SK-N-SH (cell line): ENCODE measurements around the gene EFCC1. TPM values are rescaled to one million over a fixed set of nuclear protein-coding genes. Genes with fewer than 3 reads are reported as not detected.

Source experiments
- CTCF ChIA-PET: fragments of 300-600, 350-600 bp; formaldehyde crosslinking; extraction: SDS; loops from one replicate; lab custom pipeline; 2021; lab: Yijun Ruan, JAX
- POLR2A ChIA-PET: fragments of 350-600 bp; sonication (Branson Sonifier 250); formaldehyde crosslinking; extraction: SDS; loops from one replicate; lab custom pipeline; 2020; ENCODE audit warnings: antibody characterized with exemption, inconsistent platforms; lab: Yijun Ruan, JAX
- DNase-seq: peaks from one replicate; pipeline ENCODE4 v3.0.0; 2012
- H2AFZ ChIP-seq: fragments of 200-600 bp; sonication (generic); 2 replicates; pipeline ENCODE4 v1.8.1; 2016; ENCODE audit warnings: antibody characterized with exemption, mild to moderate bottlenecking, low read depth
- H3F3A ChIP-seq: fragments of 200-600 bp; sonication (generic); replicated peaks from 2 replicates; pipeline ENCODE3; 2016; ENCODE audit warnings: antibody characterized with exemption, mild to moderate bottlenecking; ENCODE audit not compliant: insufficient read depth
- H3K27ac ChIP-seq, 2 experiments: fragments of 200-500 bp in 1 of 2; fragments of 200-600 bp in 1 of 2; sonication (Bioruptor generic) in 1 of 2; sonication (generic), shearing (Covaris generic) in 1 of 2; 2 replicates each; pipeline versions ENCODE4 v1.5.1 to v1.6.1; 2014 to 2016; ENCODE audit warnings: low read depth in 2 of 2, inconsistent platforms in 1 of 2, low read length in 1 of 2, mild to moderate bottlenecking in 1 of 2, mixed read lengths in 1 of 2
- H3K27me3 ChIP-seq: fragments of 200-600 bp; sonication (generic), shearing (Covaris generic); 2 replicates; pipeline ENCODE4 v1.6.1; 2016; ENCODE audit warnings: mixed run types; ENCODE audit not compliant: insufficient read depth
- H3K36me3 ChIP-seq, 2 experiments: fragments of 200-500 bp in 1 of 2; fragments of 200-600 bp in 1 of 2; sonication (Bioruptor generic) in 1 of 2; sonication (generic) in 1 of 2; replicated peaks in 1 of 2; 2 replicates each; pipeline versions ENCODE3 to v1.5.1; 2014 to 2016; ENCODE audit warnings: low read length in 1 of 2, mild to moderate bottlenecking in 1 of 2; ENCODE audit not compliant: insufficient read depth in 2 of 2, control insufficient read depth in 1 of 2
- H3K4me1 ChIP-seq, 2 experiments: fragments of 200-500 bp in 1 of 2; fragments of 200-600 bp in 1 of 2; sonication (Bioruptor generic) in 1 of 2; sonication (generic), shearing (Covaris generic) in 1 of 2; 2 replicates each; pipeline versions ENCODE4 v1.5.1 to v1.6.1; 2014 to 2016; ENCODE audit warnings: low read depth in 1 of 2, low read length in 1 of 2, mixed run types in 1 of 2; ENCODE audit not compliant: insufficient read depth in 2 of 2, control insufficient read depth in 1 of 2
- H3K4me2 ChIP-seq: fragments of 200-600 bp; sonication (generic), shearing (Covaris generic); 2 replicates; pipeline ENCODE4 v1.6.1; 2017; ENCODE audit warnings: mixed run types
- H3K4me3 ChIP-seq, 2 experiments: fragments of 200-500 bp in 1 of 2; fragments of 200-600 bp in 1 of 2; sonication (Bioruptor generic) in 1 of 2; sonication (generic), shearing (Covaris generic) in 1 of 2; 2 replicates each; pipeline versions ENCODE4 v1.5.1 to v1.8.1; 2014 to 2016; ENCODE audit warnings: low read depth in 2 of 2, inconsistent platforms in 1 of 2, low read length in 1 of 2, mild to moderate bottlenecking in 1 of 2, mixed read lengths in 1 of 2, moderate library complexity in 1 of 2
- H3K79me2 ChIP-seq: fragments of 200-600 bp; sonication (generic); 2 replicates; pipeline ENCODE4 v1.8.1; 2017; ENCODE audit warnings: mild to moderate bottlenecking; ENCODE audit not compliant: insufficient read depth
- H3K9ac ChIP-seq: fragments of 200-600 bp; sonication (generic); 2 replicates; pipeline ENCODE4 v1.6.1; 2017; ENCODE audit warnings: mixed run types
- H3K9me2 ChIP-seq: fragments of 200-600 bp; sonication (generic); 2 replicates; pipeline ENCODE4 v1.6.1; 2017; ENCODE audit warnings: mixed run types
- H3K9me3 ChIP-seq: fragments of 200-600 bp; sonication (generic); 2 replicates; pipeline ENCODE4 v1.6.1; 2017; ENCODE audit warnings: mixed run types, mild to moderate bottlenecking, moderate library complexity
- H4K20me1 ChIP-seq: fragments of 200-600 bp; sonication (generic); 2 replicates; pipeline ENCODE4 v1.6.1; 2017; ENCODE audit warnings: mild to moderate bottlenecking, mixed run types; ENCODE audit not compliant: insufficient read depth
- CHD2 ChIP-seq: fragments of 150-350 bp; IDR thresholded peaks from 2 replicates; pipeline ENCODE4 v1.6.1; 2018; ENCODE audit warnings: low read length; ENCODE audit not compliant: partially characterized antibody
- EP300 ChIP-seq, 2 experiments: IDR thresholded peaks; 2 replicates each; pipeline versions ENCODE4 v1.4.0 to v1.6.1; 2012; ENCODE audit warnings: borderline replicate concordance in 1 of 2, low read depth in 1 of 2, low read length in 1 of 2
- FOSL2 ChIP-seq: IDR thresholded peaks from 2 replicates; pipeline ENCODE4 v1.4.0; 2012; ENCODE audit warnings: low read depth, mild to moderate bottlenecking, moderate library complexity, borderline replicate concordance
- FOXJ3 ChIP-seq: sonication (generic); formaldehyde crosslinking; IDR thresholded peaks from 2 replicates; pipeline ENCODE4 v1.5.1; 2020; ENCODE audit warnings: mild to moderate bottlenecking, missing genetic modification reagents
- GABPA ChIP-seq: IDR thresholded peaks from 2 replicates; pipeline ENCODE4 v1.4.0; 2012; ENCODE audit warnings: low read depth, mild to moderate bottlenecking
- NFIC ChIP-seq: IDR thresholded peaks from 2 replicates; pipeline ENCODE4 v1.4.0; 2012; ENCODE audit warnings: borderline replicate concordance
- RAD21 ChIP-seq: IDR thresholded peaks from 2 replicates; pipeline ENCODE4 v1.6.1; 2012; ENCODE audit warnings: mild to moderate bottlenecking, low read length
- RFX5 ChIP-seq: IDR thresholded peaks from 2 replicates; pipeline ENCODE4 v1.6.1; 2012; ENCODE audit warnings: mild to moderate bottlenecking, improper control_type of control experiment, low read length
- SMC3 ChIP-seq: IDR thresholded peaks from 2 replicates; pipeline ENCODE4 v1.6.1; 2012; ENCODE audit warnings: low read depth, low read length, improper control_type of control experiment
- TEAD4 ChIP-seq: IDR thresholded peaks from 2 replicates; pipeline ENCODE4 v1.4.0; 2012; ENCODE audit warnings: mild to moderate bottlenecking, borderline replicate concordance; ENCODE audit not compliant: insufficient read depth
- WGBS: methylation state at CpG from one replicate; pipeline ENCODE4 v1.1.6; 2017; ENCODE audit warnings: low lambda C conversion rate; 5-methylcytosine and 5-hydroxymethylcytosine counted together
- polyA plus RNA-seq, 3 experiments: library from polyadenylated mRNA; depleted of rRNA; stranded (reverse); fragments of >200 nt; gene quantifications; 2 replicates each; pipeline ENCODE4 v1.2.3, GENCODE V29; 2012
- TF ChIP-seq, protein P1 (sequence below): IDR thresholded peaks from 2 replicates; pipeline ENCODE4 v1.6.1; 2012; ENCODE audit warnings: mild to moderate bottlenecking, low read depth, low read length, moderate library complexity
- TF ChIP-seq, protein P2 (sequence below): fragments of 150-350 bp; IDR thresholded peaks from 2 replicates; pipeline ENCODE4 v1.6.1; 2017; ENCODE audit warnings: antibody characterized with exemption, low read length, low read depth, borderline replicate concordance
- TF ChIP-seq, protein P3 (sequence below): IDR thresholded peaks from 2 replicates; pipeline ENCODE4; 2012
- TF ChIP-seq, protein P4 (sequence below): IDR thresholded peaks from 2 replicates; pipeline ENCODE4 v1.4.0; 2012; ENCODE audit warnings: low read depth, borderline replicate concordance

The EFCC1 gene
- polyA plus RNA-seq, 1 of the 3 experiments (the other 2 are of a cell fraction), result not detected

DNA sequence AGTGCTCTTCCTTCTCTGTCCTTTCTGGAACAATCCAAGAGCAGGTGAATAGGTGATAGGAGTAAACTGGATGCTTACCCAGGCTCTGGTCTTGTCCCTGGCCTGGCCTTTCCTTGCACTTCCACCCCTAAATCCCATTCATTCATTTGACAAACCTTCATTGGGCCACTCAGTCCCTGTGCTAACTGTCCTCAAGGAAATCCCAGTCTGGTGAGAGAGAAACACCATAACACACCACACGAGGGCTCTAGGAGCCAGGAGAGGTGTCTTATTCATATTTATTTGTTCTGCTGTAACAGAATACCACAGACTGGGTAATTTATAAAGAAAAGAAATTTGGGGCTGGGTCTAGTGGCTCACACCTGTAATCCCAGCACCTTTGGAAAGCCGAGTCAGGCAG is 22.8 kb downstream of the EFCC1 start:
- Histone ChIP-seq H4K20me1 (no peaks in the 10 kb centered on the region), H3K9me3 (no peaks in the 10 kb centered on the region), H3F3A (peaks cover 4% of the 10 kb centered on the region), H3K27ac (no peak overlapping the region), H3K9ac (no peak overlapping the region), H3K4me1 (peaks cover 0 to 14% of the 10 kb centered on the region in 2 experiments; a peak in 1 of 4 replicates), H3K4me2 (no peak overlapping the region), H2AFZ (no peak overlapping the region), H3K27me3 (no peaks in the 10 kb centered on the region; the same call in 1 of the 2 replicates), H3K4me3 (no peak overlapping the region), H3K79me2 (no peaks in the 10 kb centered on the region), H3K36me3 (no peaks in the 10 kb centered on the region), H3K9me2 (no peaks in the 10 kb centered on the region)
- DNase-seq, result no peak
- no peak for TF ChIP-seq GABPA
- TF ChIP-seq RAD21, result peak; percentile 21; the same call in 1 of the 2 replicates
- no peak for TF ChIP-seq NFIC
- TF ChIP-seq FOXJ3 (CRISPR knock-in tag), result no peak
- TF ChIP-seq RFX5, result no peak
- no peak for TF ChIP-seq CHD2
- TF ChIP-seq TEAD4, result no peak
- ChIA-PET CTCF (interaction anchor here (0.6 to 4.7 kb wide), 3 partner anchors 29 to 97 kb away, joined by 3 to 25 read pairs (median 4); partner anchors contain the start of gene RAB43), POLR2A (no interaction called here)
- WGBS, result 48% methylated on average over 2 of the region's 2 CpGs

DNA sequence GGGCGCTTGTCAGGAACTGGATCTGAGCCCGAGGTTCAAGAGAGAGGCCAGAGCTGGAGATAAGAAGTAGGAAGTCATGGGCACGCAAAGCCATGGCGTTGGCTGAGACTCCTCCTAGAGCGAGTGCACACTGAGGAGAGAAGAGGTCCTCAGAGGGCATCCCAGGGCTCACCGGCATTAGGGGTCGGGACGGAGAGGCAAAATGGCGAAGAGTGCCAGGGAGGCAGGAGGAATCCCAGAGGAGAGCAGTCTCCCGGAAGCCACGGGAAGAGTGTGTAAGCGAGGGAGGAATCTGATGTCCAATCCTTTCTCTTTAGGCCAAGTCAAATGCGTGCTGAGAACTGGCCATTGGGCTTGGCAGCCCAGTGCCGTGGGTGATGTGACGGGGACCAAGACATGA is 24.0 kb downstream of the EFCC1 start:
- Histone ChIP-seq H3F3A (peaks cover 4% of the 10 kb centered on the region), H3K4me2 (no peak overlapping the region), H3K36me3 (no peaks in the 10 kb centered on the region), H3K4me3 (no peak overlapping the region), H3K9me2 (no peaks in the 10 kb centered on the region), H3K27ac (no peak overlapping the region), H3K27me3 (no peaks in the 10 kb centered on the region; the same call in 1 of the 2 replicates), H3K4me1 (peaks cover 0 to 14% of the 10 kb centered on the region in 2 experiments; a peak in 1 of 4 replicates), H3K9ac (no peak overlapping the region), H2AFZ (no peak overlapping the region), H3K9me3 (no peaks in the 10 kb centered on the region), H3K79me2 (no peaks in the 10 kb centered on the region), H4K20me1 (no peaks in the 10 kb centered on the region)
- ChIA-PET POLR2A (no interaction called here), CTCF (interaction anchor here (1.2 to 4.4 kb wide), 4 partner anchors 12 to 137 kb away, joined by 3 to 37 read pairs (median 15); no protein-coding TSS in a partner anchor)
- TF ChIP-seq, protein P1, sequence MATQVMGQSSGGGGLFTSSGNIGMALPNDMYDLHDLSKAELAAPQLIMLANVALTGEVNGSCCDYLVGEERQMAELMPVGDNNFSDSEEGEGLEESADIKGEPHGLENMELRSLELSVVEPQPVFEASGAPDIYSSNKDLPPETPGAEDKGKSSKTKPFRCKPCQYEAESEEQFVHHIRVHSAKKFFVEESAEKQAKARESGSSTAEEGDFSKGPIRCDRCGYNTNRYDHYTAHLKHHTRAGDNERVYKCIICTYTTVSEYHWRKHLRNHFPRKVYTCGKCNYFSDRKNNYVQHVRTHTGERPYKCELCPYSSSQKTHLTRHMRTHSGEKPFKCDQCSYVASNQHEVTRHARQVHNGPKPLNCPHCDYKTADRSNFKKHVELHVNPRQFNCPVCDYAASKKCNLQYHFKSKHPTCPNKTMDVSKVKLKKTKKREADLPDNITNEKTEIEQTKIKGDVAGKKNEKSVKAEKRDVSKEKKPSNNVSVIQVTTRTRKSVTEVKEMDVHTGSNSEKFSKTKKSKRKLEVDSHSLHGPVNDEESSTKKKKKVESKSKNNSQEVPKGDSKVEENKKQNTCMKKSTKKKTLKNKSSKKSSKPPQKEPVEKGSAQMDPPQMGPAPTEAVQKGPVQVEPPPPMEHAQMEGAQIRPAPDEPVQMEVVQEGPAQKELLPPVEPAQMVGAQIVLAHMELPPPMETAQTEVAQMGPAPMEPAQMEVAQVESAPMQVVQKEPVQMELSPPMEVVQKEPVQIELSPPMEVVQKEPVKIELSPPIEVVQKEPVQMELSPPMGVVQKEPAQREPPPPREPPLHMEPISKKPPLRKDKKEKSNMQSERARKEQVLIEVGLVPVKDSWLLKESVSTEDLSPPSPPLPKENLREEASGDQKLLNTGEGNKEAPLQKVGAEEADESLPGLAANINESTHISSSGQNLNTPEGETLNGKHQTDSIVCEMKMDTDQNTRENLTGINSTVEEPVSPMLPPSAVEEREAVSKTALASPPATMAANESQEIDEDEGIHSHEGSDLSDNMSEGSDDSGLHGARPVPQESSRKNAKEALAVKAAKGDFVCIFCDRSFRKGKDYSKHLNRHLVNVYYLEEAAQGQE, result no peak
- TF ChIP-seq, protein P2, sequence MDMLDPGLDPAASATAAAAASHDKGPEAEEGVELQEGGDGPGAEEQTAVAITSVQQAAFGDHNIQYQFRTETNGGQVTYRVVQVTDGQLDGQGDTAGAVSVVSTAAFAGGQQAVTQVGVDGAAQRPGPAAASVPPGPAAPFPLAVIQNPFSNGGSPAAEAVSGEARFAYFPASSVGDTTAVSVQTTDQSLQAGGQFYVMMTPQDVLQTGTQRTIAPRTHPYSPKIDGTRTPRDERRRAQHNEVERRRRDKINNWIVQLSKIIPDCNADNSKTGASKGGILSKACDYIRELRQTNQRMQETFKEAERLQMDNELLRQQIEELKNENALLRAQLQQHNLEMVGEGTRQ, result no peak
- TF ChIP-seq, protein P3, sequence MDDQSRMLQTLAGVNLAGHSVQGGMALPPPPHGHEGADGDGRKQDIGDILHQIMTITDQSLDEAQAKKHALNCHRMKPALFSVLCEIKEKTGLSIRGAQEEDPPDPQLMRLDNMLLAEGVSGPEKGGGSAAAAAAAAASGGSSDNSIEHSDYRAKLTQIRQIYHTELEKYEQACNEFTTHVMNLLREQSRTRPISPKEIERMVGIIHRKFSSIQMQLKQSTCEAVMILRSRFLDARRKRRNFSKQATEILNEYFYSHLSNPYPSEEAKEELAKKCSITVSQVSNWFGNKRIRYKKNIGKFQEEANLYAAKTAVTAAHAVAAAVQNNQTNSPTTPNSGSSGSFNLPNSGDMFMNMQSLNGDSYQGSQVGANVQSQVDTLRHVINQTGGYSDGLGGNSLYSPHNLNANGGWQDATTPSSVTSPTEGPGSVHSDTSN, result no peak
- TF ChIP-seq, protein P4, sequence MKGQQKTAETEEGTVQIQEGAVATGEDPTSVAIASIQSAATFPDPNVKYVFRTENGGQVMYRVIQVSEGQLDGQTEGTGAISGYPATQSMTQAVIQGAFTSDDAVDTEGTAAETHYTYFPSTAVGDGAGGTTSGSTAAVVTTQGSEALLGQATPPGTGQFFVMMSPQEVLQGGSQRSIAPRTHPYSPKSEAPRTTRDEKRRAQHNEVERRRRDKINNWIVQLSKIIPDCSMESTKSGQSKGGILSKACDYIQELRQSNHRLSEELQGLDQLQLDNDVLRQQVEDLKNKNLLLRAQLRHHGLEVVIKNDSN, result no peak
- TF ChIP-seq EP300 (IDR thresholded peaks at IDR 0.05; ENCODE audit: borderline replicate concordance in 1 of 2, low read depth in 1 of 2, low read length in 1 of 2) (no peak), NFIC (no peak), TEAD4 (no peak), FOSL2 (no peak), SMC3 (no peak)
- no peak for DNase-seq
- 87% methylated on average over 14 of the region's 15 CpGs for WGBS
